Measurements from ENCODE around the gene TELO2.

DNA sequence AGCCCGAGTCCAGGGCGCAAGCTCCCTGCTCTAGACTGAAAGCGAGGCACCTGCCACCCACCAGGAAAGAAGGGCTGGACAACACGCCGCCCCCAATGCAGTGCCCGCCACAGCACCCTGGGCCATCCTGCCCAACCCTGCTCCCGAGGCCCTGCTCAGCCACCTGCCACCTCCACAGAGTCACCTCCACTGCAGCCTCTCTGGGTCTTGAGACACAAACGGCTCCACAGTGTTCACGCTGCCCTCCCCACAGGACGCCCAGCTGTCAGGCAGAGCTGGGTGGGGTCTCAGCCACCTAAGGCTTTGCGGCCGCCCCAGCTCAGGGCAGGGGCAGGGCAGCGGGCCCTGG is 27.6 kb upstream of the TELO2 start:
- TF ChIP-seq, protein P1, sequence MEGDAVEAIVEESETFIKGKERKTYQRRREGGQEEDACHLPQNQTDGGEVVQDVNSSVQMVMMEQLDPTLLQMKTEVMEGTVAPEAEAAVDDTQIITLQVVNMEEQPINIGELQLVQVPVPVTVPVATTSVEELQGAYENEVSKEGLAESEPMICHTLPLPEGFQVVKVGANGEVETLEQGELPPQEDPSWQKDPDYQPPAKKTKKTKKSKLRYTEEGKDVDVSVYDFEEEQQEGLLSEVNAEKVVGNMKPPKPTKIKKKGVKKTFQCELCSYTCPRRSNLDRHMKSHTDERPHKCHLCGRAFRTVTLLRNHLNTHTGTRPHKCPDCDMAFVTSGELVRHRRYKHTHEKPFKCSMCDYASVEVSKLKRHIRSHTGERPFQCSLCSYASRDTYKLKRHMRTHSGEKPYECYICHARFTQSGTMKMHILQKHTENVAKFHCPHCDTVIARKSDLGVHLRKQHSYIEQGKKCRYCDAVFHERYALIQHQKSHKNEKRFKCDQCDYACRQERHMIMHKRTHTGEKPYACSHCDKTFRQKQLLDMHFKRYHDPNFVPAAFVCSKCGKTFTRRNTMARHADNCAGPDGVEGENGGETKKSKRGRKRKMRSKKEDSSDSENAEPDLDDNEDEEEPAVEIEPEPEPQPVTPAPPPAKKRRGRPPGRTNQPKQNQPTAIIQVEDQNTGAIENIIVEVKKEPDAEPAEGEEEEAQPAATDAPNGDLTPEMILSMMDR (IDR thresholded peaks at IDR 0.05 in 8 of 11, conservative IDR thresholded peaks at IDR 0.05 in 3 of 11), result no peak
- TF ChIP-seq POLR2A (IDR thresholded peaks at IDR 0.05), result no peak
